Prostate gland (tissue), 2 donors: ENCODE data around the gene CAND1.

ENCODE experiments used
- CTCF ChIP-seq, 4 experiments: fragments of 200-600 bp in 2 of 4; fragments of 450-650 bp in 2 of 4; sonication (generic) in 2 of 4; IDR thresholded peaks; 1 replicate in 3 of 4; 2 replicates in 1 of 4; pipeline ENCODE4 v1.5.1; 2016 to 2019; ENCODE audit warnings: antibody characterized with exemption in 4 of 4, mild to moderate bottlenecking in 2 of 4, moderate library complexity in 2 of 4
- POLR2A ChIP-seq: fragments of 450-650 bp; IDR thresholded peaks from one replicate; pipeline ENCODE4 v1.6.1; 2016; ENCODE audit warnings: antibody characterized with exemption, mild to moderate bottlenecking

- TF ChIP-seq CTCF (IDR thresholded peaks at IDR 0.05) = peak in 3 of 4 experiments; percentile 34 to 48 (median 34)
- TF ChIP-seq POLR2A = no peak
These were observed 86.5 kb downstream of the CAND1 start for GRCh38 chr12:67355428-67356379.
